GM20431 (cell line): ENCODE data around the gene PGK2.

ENCODE experiments used
- in situ Hi-C: fragments of 300-500 bp; cut with MseI, MboI; formaldehyde crosslinking; loops from one replicate; pipeline ENCODE4 v1.15.0; 2020; ENCODE audit warnings: low sequenced_read_pairs; ENCODE audit not compliant: unreplicated experiment

PGK2 gene

DNA sequence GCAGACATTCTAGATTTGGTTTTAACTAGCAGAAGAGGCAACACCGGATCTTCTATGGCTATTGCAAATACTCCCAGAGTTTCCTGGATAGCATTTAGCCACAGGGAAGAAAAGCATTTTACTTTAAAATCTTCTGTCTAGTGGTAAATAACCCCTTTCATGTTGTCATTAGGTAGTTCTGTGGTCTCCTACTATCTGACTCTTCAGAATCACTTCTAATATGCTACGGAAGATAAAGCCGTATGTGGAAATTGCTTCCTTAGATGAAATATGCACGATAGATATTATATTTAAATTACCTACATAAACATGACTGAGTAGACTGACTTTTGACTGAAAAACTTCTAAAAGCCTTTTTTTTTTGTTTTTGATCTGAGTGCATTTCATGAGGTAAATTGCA lies 43.7 kb downstream of the PGK2 start:
- in situ Hi-C loops = no loop called here

DNA sequence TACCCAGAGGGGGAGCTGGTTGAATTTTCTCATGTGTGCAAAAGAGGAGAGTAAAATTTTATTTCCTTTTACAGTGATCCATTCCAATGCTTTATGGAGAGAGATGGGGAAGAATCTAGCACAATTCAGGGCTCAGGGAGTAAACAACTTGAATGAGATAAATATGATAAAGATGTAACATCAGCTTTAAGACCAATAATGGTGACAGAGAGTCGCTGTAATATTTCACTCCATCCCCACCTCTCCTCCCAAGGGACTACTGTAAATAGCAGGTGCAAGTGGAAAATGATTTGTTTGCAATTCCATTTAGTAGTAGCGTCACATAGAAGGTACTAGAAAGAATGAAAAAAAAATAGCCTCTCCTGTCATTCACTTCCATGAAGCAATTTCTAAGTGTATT lies 47.7 kb downstream of the PGK2 start:
- in situ Hi-C loops = no loop called here

DNA sequence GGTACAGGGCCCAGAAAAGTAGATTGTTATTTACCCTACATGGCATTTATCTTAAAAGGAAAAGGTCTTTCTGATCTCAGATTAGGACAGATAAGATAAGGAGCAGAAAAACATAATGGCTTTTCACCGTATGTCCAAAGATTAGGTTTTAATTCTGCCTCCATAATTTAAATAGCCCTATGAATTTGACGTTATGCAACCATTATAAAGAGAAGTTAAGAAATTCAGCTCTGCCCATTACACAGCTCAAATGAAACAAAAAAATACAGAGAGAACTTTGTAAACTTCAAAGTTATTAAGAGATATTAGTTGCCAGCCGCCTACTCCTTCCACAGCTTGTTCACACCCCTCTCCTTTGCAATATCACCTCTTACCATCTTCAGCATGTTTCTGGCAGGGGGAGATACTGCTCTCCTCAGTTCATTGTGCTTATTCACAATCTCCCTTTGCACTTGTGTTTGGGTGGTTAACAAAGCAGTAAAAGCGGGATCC lies 51.0 kb downstream of the PGK2 start:
- in situ Hi-C loops = no loop called here
